Breast epithelium (tissue), 4 donors: ENCODE data around the gene PYCR2. TPM values are rescaled to one million over a fixed set of nuclear protein-coding genes. Genes with fewer than 3 reads are reported as not detected.

Experiments used
- DNase-seq, 2 donors: peaks; one replicate each; pipeline ENCODE4 v3.0.0-alpha.2; 2019; ENCODE audit warnings: low spot score in 2 of 2
- H3K27ac ChIP-seq, 2 donors: fragments of 200-600 bp; sonication (generic) in 1 of 2; one replicate each; pipeline ENCODE4 v1.5.1; 2016 to 2019; ENCODE audit warnings: mild to moderate bottlenecking in 1 of 2
- H3K27me3 ChIP-seq, 2 donors: fragments of 200-600 bp; sonication (generic) in 1 of 2; one replicate each; pipeline versions ENCODE4 v1.5.1 to v1.6.0; 2017 to 2019; ENCODE audit warnings: control low read depth in 1 of 2, mild to moderate bottlenecking in 1 of 2
- H3K36me3 ChIP-seq: fragments of 200-600 bp; one replicate; pipeline ENCODE4 v1.5.1; 2019
- H3K4me1 ChIP-seq, 2 donors: fragments of 200-600 bp; sonication (generic); one replicate each; pipeline ENCODE4 v1.5.1; 2016 to 2019; ENCODE audit warnings: control low read depth in 1 of 2
- H3K4me3 ChIP-seq, 3 donors: fragments of 200-600 bp; sonication (generic); 1 replicate in 2 of 3; 2 replicates in 1 of 3; pipeline ENCODE4 v1.5.1; 2016 to 2019; ENCODE audit warnings: mild to moderate bottlenecking in 3 of 3, moderate library complexity in 2 of 3
- H3K9me3 ChIP-seq, 2 donors: fragments of 200-600 bp; sonication (generic) in 1 of 2; one replicate each; pipeline ENCODE4 v1.5.1; 2016 to 2019; ENCODE audit warnings: control low read depth in 1 of 2
- CTCF ChIP-seq, 3 donors: fragments of 450-650 bp; IDR thresholded peaks; one replicate each; pipeline ENCODE4 v1.5.1; 2016 to 2017; ENCODE audit warnings: antibody characterized with exemption in 3 of 3, mild to moderate bottlenecking in 3 of 3, moderate library complexity in 3 of 3
- POLR2A ChIP-seq: fragments of 450-650 bp; IDR thresholded peaks from one replicate; pipeline ENCODE4 v1.6.1; 2016; ENCODE audit warnings: antibody characterized with exemption, mild to moderate bottlenecking, moderate library complexity
- POLR2AphosphoS5 ChIP-seq, 3 donors: sonication (generic); formaldehyde crosslinking; IDR thresholded peaks; one replicate each; pipeline ENCODE4 v1.6.1; 2017; ENCODE audit warnings: antibody characterized with exemption in 3 of 3
- intact Hi-C: fragments of 100-400 bp; cut with DNase I; formaldehyde crosslinking; loops from one replicate; pipeline ENCODE4 v1.15.1; 2023; ENCODE audit warnings: low total_unique reads
- total RNA-seq, 3 donors: library from RNA; depleted of rRNA; stranded (reverse); fragments of >200 nt; gene quantifications; one replicate each; pipeline ENCODE4 v1.1.0, GENCODE V29; 2016

Gene PYCR2
- total RNA-seq, 3 donors from 2014 or later = 40.2 to 49.3 (median 47.9) TPM

GRCh38 chr1:225903623-225904022 lies 20.4 kb downstream of the PYCR2 start:
- H3K36me3 ChIP-seq = no peaks in the 10 kb centered on the region
- no peaks in the 10 kb centered on the region for H3K9me3 ChIP-seq
- H3K4me1 ChIP-seq = no peaks in the 10 kb centered on the region
- no peaks in the 10 kb centered on the region for H3K27me3 ChIP-seq
- no peak overlapping the region for H3K27ac ChIP-seq
- H3K4me3 ChIP-seq = no peak overlapping the region
- no peak for DNase-seq
- TF ChIP-seq POLR2AphosphoS5 (IDR thresholded peaks at IDR 0.05) (no peak), POLR2A (no peak), CTCF (IDR thresholded peaks at IDR 0.05) (no peak)
- intact Hi-C loops = no loop called here

GRCh38 chr1:225899044-225899925 lies 24.8 kb downstream of the PYCR2 start:
- Histone ChIP-seq H3K27me3 (no peaks in the 10 kb centered on the region), H3K36me3 (no peaks in the 10 kb centered on the region), H3K27ac (no peak overlapping the region), H3K4me3 (no peak overlapping the region), H3K9me3 (no peaks in the 10 kb centered on the region), H3K4me1 (peaks cover 0 to 4% of the 10 kb centered on the region in 2 donors)
- no peak for DNase-seq
- TF ChIP-seq POLR2A (no peak), POLR2AphosphoS5 (IDR thresholded peaks at IDR 0.05) (no peak), CTCF (IDR thresholded peaks at IDR 0.05) (no peak)
- intact Hi-C loops = no loop called here

GRCh38 chr1:225897595-225898514 lies 26.2 kb downstream of the PYCR2 start:
- H3K4me1 ChIP-seq = peaks cover 0 to 4% of the 10 kb centered on the region in 2 donors
- no peaks in the 10 kb centered on the region for H3K9me3 ChIP-seq
- no peaks in the 10 kb centered on the region for H3K36me3 ChIP-seq
- no peak for TF ChIP-seq POLR2A
- no peak for TF ChIP-seq POLR2AphosphoS5 (IDR thresholded peaks at IDR 0.05)
- no peak for TF ChIP-seq CTCF (IDR thresholded peaks at IDR 0.05)
- no peak for DNase-seq
- no peak overlapping the region for H3K4me3 ChIP-seq
- intact Hi-C loops = no loop called here
- H3K27me3 ChIP-seq = no peaks in the 10 kb centered on the region
- H3K27ac ChIP-seq = peak overlapping the region; percentile 68 to 69

- Histone ChIP-seq H3K27me3 (no peaks in the 10 kb centered on the region), H3K36me3 (no peaks in the 10 kb centered on the region), H3K4me1 (peaks cover 0 to 4% of the 10 kb centered on the region in 2 donors), H3K4me3 (no peak overlapping the region), H3K9me3 (no peaks in the 10 kb centered on the region), H3K27ac (peak overlapping the region; percentile 68 to 69)
- intact Hi-C loops = no loop called here
- no peak for DNase-seq
- TF ChIP-seq POLR2AphosphoS5 (IDR thresholded peaks at IDR 0.05) (peak in 1 of 3 donors; percentile 44), POLR2A (no peak)
These were observed 27.0 kb downstream of the PYCR2 start for GRCh38 chr1:225896937-225897549.

- H3K27ac ChIP-seq = peak overlapping the region; percentile 68 to 69
These were observed 27.6 kb downstream of the PYCR2 start for GRCh38 chr1:225896494-225896893.

More at GRCh38 chr1:225896494-225896893, 27.6 kb downstream of the PYCR2 start:
- intact Hi-C loops = no loop called here
- no peaks in the 10 kb centered on the region for H3K9me3 ChIP-seq
- no peaks in the 10 kb centered on the region for H3K27me3 ChIP-seq
- TF ChIP-seq POLR2AphosphoS5 (IDR thresholded peaks at IDR 0.05) (no peak), POLR2A (no peak), CTCF (IDR thresholded peaks at IDR 0.05) (no peak)
- no peak for DNase-seq
- H3K4me3 ChIP-seq = no peak overlapping the region
- H3K4me1 ChIP-seq = peaks cover 0 to 4% of the 10 kb centered on the region in 2 donors
- no peaks in the 10 kb centered on the region for H3K36me3 ChIP-seq
